NCI-H2081 treated with DMSO at 0.1 percent for 48 hours (cell line): Measurements from ENCODE around the gene LRRC71.
A peak's percentile ranks its signal among the peaks of the same experiment; 100 is the strongest.

ENCODE experiments used
- DNase-seq: peaks from one replicate; lab custom pipeline; 2025; lab: John Stamatoyannopoulos, UW

LRRC71 gene

GRCh38 chr1:156920233-156921052 lies at the start of gene LRRC71:
LRRC71 (plus strand) TSS chr1:156920632; CDS start chr1:156920804, 172 bp downstream.
- no peak for DNase-seq

GRCh38 chr1:156873659-156874058 lies 46.8 kb upstream of the LRRC71 start:
- DNase-seq: no peak

GRCh38 chr1:156874142-156874541 lies 46.3 kb upstream of the LRRC71 start:
- DNase-seq: no peak

- DNase-seq: no peak
These were observed 45.7 kb upstream of the LRRC71 start for GRCh38 chr1:156874572-156875340.

GRCh38 chr1:156875341-156875615 lies 45.2 kb upstream of the LRRC71 start:
- no peak for DNase-seq

- no peak for DNase-seq
These were observed 44.2 kb upstream of the LRRC71 start for GRCh38 chr1:156876281-156876680.

GRCh38 chr1:156877433-156878170 lies 42.8 kb upstream of the LRRC71 start:
- DNase-seq: no peak

GRCh38 chr1:156879876-156880275 lies 40.6 kb upstream of the LRRC71 start:
- DNase-seq: no peak

- DNase-seq: no peak
These were observed 40.0 kb upstream of the LRRC71 start for GRCh38 chr1:156880473-156880872.

- DNase-seq: no peak
These were observed 39.3 kb upstream of the LRRC71 start for GRCh38 chr1:156881101-156881500.

- DNase-seq: no peak
These were observed 38.8 kb upstream of the LRRC71 start for GRCh38 chr1:156881663-156882062.

GRCh38 chr1:156882543-156882942 lies 37.9 kb upstream of the LRRC71 start:
- no peak for DNase-seq

GRCh38 chr1:156883919-156884318 lies 36.5 kb upstream of the LRRC71 start:
- no peak for DNase-seq

GRCh38 chr1:156884560-156885184 lies 35.8 kb upstream of the LRRC71 start:
- no peak for DNase-seq

GRCh38 chr1:156885314-156885713 lies 35.1 kb upstream of the LRRC71 start:
- DNase-seq: no peak

GRCh38 chr1:156885880-156886355 lies 34.5 kb upstream of the LRRC71 start:
- no peak for DNase-seq

- DNase-seq: no peak
These were observed 33.7 kb upstream of the LRRC71 start for GRCh38 chr1:156886583-156887281.

- no peak for DNase-seq
These were observed 33.1 kb upstream of the LRRC71 start for GRCh38 chr1:156887317-156887716.

- DNase-seq: no peak
These were observed 32.7 kb upstream of the LRRC71 start for GRCh38 chr1:156887734-156888133.

GRCh38 chr1:156889802-156890580 lies 30.4 kb upstream of the LRRC71 start:
- peak; percentile 46 for DNase-seq
